ENCODE data around the gene FZD2. TPM values are rescaled to one million over a fixed set of nuclear protein-coding genes. Genes with fewer than 3 reads are reported as not detected.

FZD2 gene
- total RNA-seq, 4 donors from 2014 or later, result 0.42 to 2.1 (median 0.65) TPM; not detected in 1

GRCh38 chr17:44601973-44602372, 44.7 kb downstream of the FZD2 start:
- WGBS, result 58% methylated on average over 9 of the region's 9 CpGs
- H3K36me3 ChIP-seq, result no peaks in the 10 kb centered on the region
- no peak overlapping the region for H3K27ac ChIP-seq
- H3K9me3 ChIP-seq, result no peaks in the 10 kb centered on the region
- H3K4me1 ChIP-seq, result no peaks in the 10 kb centered on the region
- TF ChIP-seq CTCF (IDR thresholded peaks at IDR 0.05) (no peak), POLR2A (IDR thresholded peaks at IDR 0.05) (no peak), EP300 (IDR thresholded peaks at IDR 0.05) (no peak), POLR2AphosphoS5 (IDR thresholded peaks at IDR 0.05) (no peak)
- H3K27me3 ChIP-seq, result no peaks in the 10 kb centered on the region
- no peak for DNase-seq (ENCODE audit: low spot score in 2 of 2)
- H3K4me3 ChIP-seq, result no peak overlapping the region

GRCh38 chr17:44602390-44602789, 45.1 kb downstream of the FZD2 start:
- Histone ChIP-seq H3K36me3 (no peaks in the 10 kb centered on the region), H3K9me3 (no peaks in the 10 kb centered on the region), H3K4me1 (no peaks in the 10 kb centered on the region), H3K27me3 (no peaks in the 10 kb centered on the region), H3K27ac (no peak overlapping the region), H3K4me3 (no peak overlapping the region)
- TF ChIP-seq POLR2AphosphoS5 (IDR thresholded peaks at IDR 0.05), result no peak
- TF ChIP-seq EP300 (IDR thresholded peaks at IDR 0.05), result no peak
- no peak for TF ChIP-seq POLR2A (IDR thresholded peaks at IDR 0.05)
- TF ChIP-seq CTCF (IDR thresholded peaks at IDR 0.05), result no peak
- no peak for DNase-seq (ENCODE audit: low spot score in 2 of 2)
- WGBS, result 53% methylated on average over 6 of the region's 6 CpGs

DNA sequence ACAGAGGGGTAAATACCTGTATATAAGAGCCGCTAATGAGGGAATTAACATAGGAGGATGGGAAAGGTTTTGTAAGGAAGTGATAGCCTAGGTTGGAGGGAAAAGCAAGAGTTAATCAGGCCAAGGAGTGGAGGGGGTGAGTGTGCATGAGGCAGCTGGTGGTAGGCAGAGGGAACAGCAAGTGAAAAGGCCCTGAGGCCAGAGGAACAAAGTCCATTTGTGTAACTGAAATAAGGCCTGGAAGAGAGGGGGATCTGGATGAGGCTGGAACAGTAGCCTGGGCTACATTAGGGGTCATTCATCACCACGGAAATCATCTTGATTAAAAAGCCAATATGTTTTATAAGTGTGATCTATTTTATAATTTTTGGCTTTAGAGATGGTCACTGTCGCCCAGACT, 45.7 kb downstream of the FZD2 start:
- H3K9me3 ChIP-seq, result no peaks in the 10 kb centered on the region
- no peaks in the 10 kb centered on the region for H3K36me3 ChIP-seq
- no peaks in the 10 kb centered on the region for H3K4me1 ChIP-seq
- WGBS, result 88% methylated on average over 3 of the region's 3 CpGs
- no peak for TF ChIP-seq POLR2A (IDR thresholded peaks at IDR 0.05)
- TF ChIP-seq EP300 (IDR thresholded peaks at IDR 0.05), result no peak
- no peak for TF ChIP-seq POLR2AphosphoS5 (IDR thresholded peaks at IDR 0.05)
- TF ChIP-seq CTCF (IDR thresholded peaks at IDR 0.05), result no peak
- H3K27me3 ChIP-seq, result no peaks in the 10 kb centered on the region
- DNase-seq (ENCODE audit: low spot score in 2 of 2), result no peak
- H3K4me3 ChIP-seq, result no peak overlapping the region
- H3K27ac ChIP-seq, result no peak overlapping the region

- TF ChIP-seq POLR2A (IDR thresholded peaks at IDR 0.05) (no peak), POLR2AphosphoS5 (IDR thresholded peaks at IDR 0.05) (no peak), EP300 (IDR thresholded peaks at IDR 0.05) (no peak), CTCF (IDR thresholded peaks at IDR 0.05) (no peak)
- WGBS, result 75% methylated on average over 4 of the region's 6 CpGs
- no peak for DNase-seq (ENCODE audit: low spot score in 2 of 2)
- no peaks in the 10 kb centered on the region for H3K4me1 ChIP-seq
- no peaks in the 10 kb centered on the region for H3K9me3 ChIP-seq
- no peaks in the 10 kb centered on the region for H3K36me3 ChIP-seq
- no peak overlapping the region for H3K27ac ChIP-seq
- H3K27me3 ChIP-seq, result no peaks in the 10 kb centered on the region
- H3K4me3 ChIP-seq, result no peak overlapping the region
These were observed 47.0 kb downstream of the FZD2 start for GRCh38 chr17:44604116-44604761.

DNA sequence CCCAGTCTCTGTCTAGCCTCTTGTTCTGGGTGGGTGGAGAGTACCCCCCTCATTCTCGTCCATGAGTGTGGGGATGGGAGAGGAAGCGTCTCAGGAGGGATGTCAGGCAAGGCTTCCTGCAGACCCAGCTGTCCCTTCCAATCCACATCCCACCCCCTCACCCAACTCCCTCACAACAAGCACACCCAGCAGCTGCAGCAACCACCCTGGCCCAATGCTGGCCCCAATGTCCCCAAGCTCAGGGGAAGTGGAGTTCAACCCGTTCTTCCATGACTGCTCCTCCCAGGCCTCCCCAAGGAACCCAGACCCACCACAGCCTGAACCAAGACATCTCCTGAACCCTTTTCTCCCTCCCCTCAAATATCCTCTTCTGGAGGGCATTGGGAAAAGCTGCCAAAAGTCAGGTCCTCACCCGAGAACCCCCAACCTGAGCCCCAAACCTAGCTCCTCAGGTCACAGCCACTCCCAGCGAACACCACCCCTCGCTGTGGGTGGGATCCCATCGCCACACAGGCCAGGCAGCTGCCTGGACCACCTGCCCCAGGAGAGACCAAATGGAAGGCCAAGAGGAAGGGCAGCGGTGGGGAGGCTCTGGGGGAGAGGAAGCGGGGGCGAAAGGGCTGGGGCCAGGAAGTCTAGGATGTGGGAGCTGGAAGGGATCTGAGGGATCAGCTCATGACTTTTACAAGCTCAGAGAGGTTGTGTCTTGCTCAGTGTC, 47.6 kb downstream of the FZD2 start:
- Histone ChIP-seq H3K36me3 (no peaks in the 10 kb centered on the region), H3K9me3 (no peaks in the 10 kb centered on the region), H3K27ac (no peak overlapping the region), H3K4me3 (no peak overlapping the region), H3K4me1 (no peaks in the 10 kb centered on the region), H3K27me3 (no peaks in the 10 kb centered on the region)
- WGBS, result 78% methylated on average over 10 of the region's 10 CpGs
- no peak for DNase-seq (ENCODE audit: low spot score in 2 of 2)
- TF ChIP-seq POLR2AphosphoS5 (IDR thresholded peaks at IDR 0.05) (no peak), EP300 (IDR thresholded peaks at IDR 0.05) (no peak), CTCF (IDR thresholded peaks at IDR 0.05) (no peak), POLR2A (IDR thresholded peaks at IDR 0.05) (no peak)
